SJSA1 (cell line): ENCODE results near the gene MGAT5. TPM values are rescaled to one million over a fixed set of nuclear protein-coding genes. Genes with fewer than 3 reads are reported as not detected.

Experiments
- DNase-seq, 2 experiments: peaks; one replicate each; pipeline ENCODE4 v3.0.0-alpha.2; 2015 to 2020; ENCODE audit warnings: low spot score in 2 of 2, low read depth in 1 of 2
- H3K27ac ChIP-seq: fragments of 250-450 bp; sonication (Bioruptor Pico); 2 replicates; pipeline ENCODE4 v1.5.1; 2020; ENCODE audit warnings: mild to moderate bottlenecking, moderate library complexity
- H3K27me3 ChIP-seq: fragments of 250-450 bp; sonication (Bioruptor Pico); replicated peaks from 2 replicates; pipeline ENCODE4 v1.5.1; 2020; ENCODE audit warnings: mild to moderate bottlenecking, moderate library complexity
- H3K36me3 ChIP-seq: fragments of 250-450 bp; sonication (Bioruptor Pico); 2 replicates; pipeline ENCODE4 v1.5.1; 2020; ENCODE audit warnings: mild to moderate bottlenecking
- H3K4me1 ChIP-seq: fragments of 250-450 bp; sonication (Bioruptor Pico); replicated peaks from 2 replicates; pipeline ENCODE4 v1.6.1; 2021; ENCODE audit warnings: mild to moderate bottlenecking
- H3K4me3 ChIP-seq: fragments of 250-450 bp; sonication (Bioruptor Pico); 2 replicates; pipeline ENCODE4 v1.5.1; 2020; ENCODE audit warnings: mild to moderate bottlenecking
- H3K9me3 ChIP-seq: fragments of 250-450 bp; sonication (Bioruptor Pico); replicated peaks from 2 replicates; pipeline ENCODE4 v1.5.1; 2020; ENCODE audit warnings: mild to moderate bottlenecking
- total RNA-seq: library from RNA; depleted of rRNA; stranded (reverse); fragments of >200 nt; shearing (Covaris generic); gene quantifications from 2 replicates; pipeline ENCODE4 v1.2.3, GENCODE V29; 2014

Gene MGAT5
- total RNA-seq, 1 experiment from 2014 or later = 30.4 TPM

DNA sequence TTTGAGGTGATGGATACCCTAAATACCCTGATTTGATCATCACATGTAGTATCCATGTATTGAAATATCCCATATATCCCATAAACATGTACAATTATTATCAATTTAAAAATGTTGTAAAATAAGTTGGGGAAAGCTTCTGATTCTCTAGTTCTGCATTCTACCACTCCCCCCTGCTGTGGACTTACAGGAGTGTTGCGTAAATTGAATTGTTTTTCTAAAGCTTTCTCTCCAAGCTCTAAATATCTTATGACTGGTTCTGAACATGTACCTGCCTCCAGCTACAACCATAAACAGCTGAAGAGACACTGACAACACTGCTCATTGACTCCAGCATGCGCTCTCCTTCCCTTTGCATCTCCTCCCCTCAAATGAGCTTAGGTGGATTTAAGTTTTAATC is 145.2 kb downstream of the MGAT5 start:
- no peaks in the 10 kb centered on the region for H3K36me3 ChIP-seq
- peak overlapping the region; percentile 29; the same call in 1 of the 2 replicates for H3K27ac ChIP-seq
- DNase-seq = no peak
- H3K4me1 ChIP-seq = peaks cover 17% of the 10 kb centered on the region
- H3K4me3 ChIP-seq = no peak overlapping the region
- no peaks in the 10 kb centered on the region for H3K9me3 ChIP-seq
- no peaks in the 10 kb centered on the region for H3K27me3 ChIP-seq

DNA sequence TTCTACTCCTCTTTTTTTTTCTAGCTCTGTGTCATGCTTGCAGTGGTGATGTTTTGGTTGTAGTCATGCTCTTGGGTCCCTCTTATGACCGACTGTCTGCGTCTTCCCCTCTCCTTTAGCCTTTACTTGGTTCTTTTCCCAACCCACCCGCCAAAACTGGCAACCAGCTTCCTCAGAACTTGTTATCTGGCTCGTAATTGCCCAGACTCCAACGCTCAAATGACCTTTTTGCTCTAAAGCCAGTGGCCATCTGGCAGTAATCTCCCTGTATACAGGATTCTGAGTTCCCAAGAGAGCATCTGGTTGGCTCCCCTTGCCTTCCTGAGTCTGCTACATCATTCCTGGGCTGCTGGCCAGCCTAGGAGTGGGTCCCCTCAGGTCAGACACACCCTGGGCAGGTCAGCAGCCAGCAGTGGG is 147.2 kb downstream of the MGAT5 start:
- DNase-seq = no peak
- Histone ChIP-seq H3K4me1 (peaks cover 17% of the 10 kb centered on the region), H3K27me3 (no peaks in the 10 kb centered on the region), H3K27ac (no peak overlapping the region), H3K9me3 (no peaks in the 10 kb centered on the region), H3K36me3 (no peaks in the 10 kb centered on the region), H3K4me3 (no peak overlapping the region)

DNA sequence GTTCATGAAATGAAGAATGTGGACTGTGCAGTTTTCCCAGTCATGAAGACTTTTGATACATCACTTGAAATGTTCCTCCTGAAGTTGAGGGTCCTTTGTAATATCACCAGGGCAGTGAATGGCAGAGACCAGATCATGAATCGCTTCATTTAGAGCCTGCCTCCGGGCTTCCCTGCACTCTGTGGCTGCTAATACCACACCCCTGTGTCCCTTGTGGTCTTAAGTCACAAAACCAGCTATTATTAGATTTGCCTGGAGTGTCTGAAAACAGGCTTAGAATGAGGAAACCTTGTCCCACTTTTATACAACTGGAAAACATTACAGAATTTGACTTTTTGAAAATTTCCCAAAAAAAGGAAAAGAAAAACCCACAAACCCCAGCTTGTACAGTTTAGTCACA is 147.9 kb downstream of the MGAT5 start:
- no peak for DNase-seq
- no peak overlapping the region for H3K4me3 ChIP-seq
- no peak overlapping the region for H3K27ac ChIP-seq
- peaks cover 17% of the 10 kb centered on the region for H3K4me1 ChIP-seq
- no peaks in the 10 kb centered on the region for H3K36me3 ChIP-seq
- no peaks in the 10 kb centered on the region for H3K27me3 ChIP-seq
- no peaks in the 10 kb centered on the region for H3K9me3 ChIP-seq

DNA sequence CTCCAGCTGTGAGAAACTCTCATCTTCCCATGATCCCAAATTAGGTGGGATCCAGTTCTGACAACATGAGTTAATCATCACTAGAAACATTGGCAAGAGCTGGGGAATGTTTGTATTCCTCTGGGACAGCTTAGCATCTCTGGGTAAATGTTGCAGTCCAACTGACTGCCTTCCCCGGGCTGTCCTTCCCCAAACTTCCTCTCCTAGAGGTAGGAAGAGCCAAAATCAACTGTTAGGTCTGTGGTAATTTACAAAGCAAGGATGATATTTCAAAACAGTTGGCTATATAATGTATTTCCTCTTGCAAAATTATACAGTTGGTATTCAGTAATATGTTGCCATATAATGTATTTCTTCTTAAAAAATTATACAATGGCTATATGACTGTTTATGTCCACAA is 148.5 kb downstream of the MGAT5 start:
- Histone ChIP-seq H3K4me3 (no peak overlapping the region), H3K9me3 (no peaks in the 10 kb centered on the region), H3K36me3 (no peaks in the 10 kb centered on the region), H3K4me1 (peaks cover 17% of the 10 kb centered on the region), H3K27ac (no peak overlapping the region), H3K27me3 (no peaks in the 10 kb centered on the region)
- DNase-seq = no peak

DNA sequence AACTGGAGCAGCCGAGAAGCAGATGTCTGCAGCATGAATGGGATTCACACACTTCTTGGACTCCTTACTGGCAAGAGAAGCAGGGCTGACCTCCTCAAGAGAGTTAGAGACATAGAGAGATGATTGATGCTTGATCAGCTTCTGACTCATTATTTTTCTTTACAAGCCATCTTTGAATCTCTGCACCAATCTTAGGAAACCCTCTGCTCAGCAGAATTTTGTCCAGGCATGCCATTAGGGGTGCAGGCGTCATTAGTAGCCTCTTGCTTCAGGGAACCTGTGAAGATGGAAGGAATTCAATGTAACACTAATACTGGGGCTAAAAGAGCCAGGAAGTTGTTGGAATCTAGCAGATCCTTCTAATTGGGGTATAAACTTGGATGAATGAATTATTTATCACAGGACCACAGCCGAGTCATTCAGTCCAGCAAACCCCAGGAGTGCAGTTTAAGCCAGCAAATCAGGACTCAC is 151.8 kb downstream of the MGAT5 start:
- no peak for DNase-seq
- Histone ChIP-seq H3K9me3 (no peaks in the 10 kb centered on the region), H3K27ac (no peak overlapping the region), H3K4me1 (peaks cover 17% of the 10 kb centered on the region), H3K36me3 (no peaks in the 10 kb centered on the region), H3K27me3 (no peaks in the 10 kb centered on the region), H3K4me3 (no peak overlapping the region)

DNA sequence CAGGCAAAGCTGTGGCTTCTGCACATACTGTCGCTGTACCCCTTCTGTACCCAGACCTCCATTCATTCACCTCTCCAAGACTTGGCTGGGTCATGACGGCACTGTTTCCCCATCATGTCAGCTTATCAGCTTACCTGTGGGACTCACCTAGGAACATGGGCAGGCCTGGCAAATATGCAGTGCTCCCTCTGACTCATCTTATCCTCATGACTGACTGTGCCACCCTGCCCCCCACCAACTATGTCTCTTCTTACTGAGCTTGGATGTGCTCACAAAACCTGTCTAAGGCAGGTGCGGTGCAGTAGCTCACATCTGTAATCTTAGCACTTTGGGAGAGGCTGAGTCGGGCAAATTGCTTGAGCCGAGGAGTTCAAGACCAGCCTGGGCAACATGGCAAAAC is 152.4 kb downstream of the MGAT5 start:
- no peak overlapping the region for H3K27ac ChIP-seq
- H3K27me3 ChIP-seq = no peaks in the 10 kb centered on the region
- H3K36me3 ChIP-seq = no peaks in the 10 kb centered on the region
- DNase-seq = no peak
- no peak overlapping the region for H3K4me3 ChIP-seq
- H3K9me3 ChIP-seq = no peaks in the 10 kb centered on the region
- peaks cover 17% of the 10 kb centered on the region for H3K4me1 ChIP-seq

DNA sequence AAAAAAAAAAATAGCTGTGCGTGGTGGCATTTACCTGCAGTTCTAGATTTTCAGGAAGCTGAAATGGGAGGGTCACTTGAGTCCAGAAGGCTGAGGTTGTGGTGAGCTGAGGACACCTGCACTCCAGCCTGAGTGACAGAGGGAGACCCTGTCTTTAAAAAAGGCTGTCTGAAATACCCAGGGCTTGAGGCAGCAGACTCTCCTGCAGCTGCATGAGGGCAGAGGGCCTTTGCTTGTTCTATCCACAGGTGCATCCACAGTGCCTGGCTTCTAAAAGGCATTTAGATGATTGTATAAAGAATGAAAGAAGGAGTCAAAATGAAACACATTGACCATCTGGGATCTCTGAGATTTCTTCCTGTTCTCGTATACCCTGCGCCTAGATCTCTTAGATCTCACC is 152.9 kb downstream of the MGAT5 start:
- Histone ChIP-seq H3K27me3 (no peaks in the 10 kb centered on the region), H3K4me1 (peaks cover 19% of the 10 kb centered on the region), H3K27ac (no peak overlapping the region), H3K4me3 (no peak overlapping the region), H3K9me3 (no peaks in the 10 kb centered on the region), H3K36me3 (no peaks in the 10 kb centered on the region)
- DNase-seq = no peak

DNA sequence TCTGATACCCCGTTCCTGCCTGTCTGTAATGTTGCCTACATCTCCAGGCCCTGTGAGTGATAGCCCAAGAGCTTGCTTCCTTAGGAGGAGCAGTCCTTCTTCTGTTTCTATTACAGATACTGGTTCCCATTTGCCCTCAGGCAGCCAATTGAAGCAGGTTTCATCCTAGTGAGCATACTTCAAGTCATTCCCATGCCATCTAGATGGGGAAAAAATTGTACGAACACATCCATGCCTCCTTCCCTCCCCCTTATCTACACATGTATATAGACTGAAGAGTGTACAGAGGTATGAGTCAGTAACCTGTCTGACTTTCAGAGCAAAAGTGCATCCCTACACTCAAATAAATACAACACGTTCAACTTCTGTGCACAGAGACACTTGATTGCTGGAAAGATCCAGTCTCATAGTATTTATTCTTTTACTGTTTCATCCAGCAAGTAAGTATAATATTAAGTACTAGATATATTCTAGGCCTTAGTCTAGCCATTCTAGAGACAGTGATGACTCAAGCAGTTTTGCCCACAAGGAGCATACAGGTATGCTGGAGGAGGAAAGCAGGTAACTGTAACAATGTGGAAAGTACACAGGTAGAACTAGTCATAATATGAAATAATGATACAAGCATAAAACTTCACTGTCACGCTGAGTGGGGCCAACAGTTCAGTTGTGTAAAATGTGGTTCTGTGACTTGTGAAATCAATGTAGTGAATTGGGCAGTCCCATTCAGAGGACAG is 153.4 kb downstream of the MGAT5 start:
- H3K27ac ChIP-seq = no peak overlapping the region
- no peak for DNase-seq
- H3K9me3 ChIP-seq = no peaks in the 10 kb centered on the region
- no peaks in the 10 kb centered on the region for H3K27me3 ChIP-seq
- no peaks in the 10 kb centered on the region for H3K36me3 ChIP-seq
- peaks cover 21% of the 10 kb centered on the region for H3K4me1 ChIP-seq
- H3K4me3 ChIP-seq = no peak overlapping the region

DNA sequence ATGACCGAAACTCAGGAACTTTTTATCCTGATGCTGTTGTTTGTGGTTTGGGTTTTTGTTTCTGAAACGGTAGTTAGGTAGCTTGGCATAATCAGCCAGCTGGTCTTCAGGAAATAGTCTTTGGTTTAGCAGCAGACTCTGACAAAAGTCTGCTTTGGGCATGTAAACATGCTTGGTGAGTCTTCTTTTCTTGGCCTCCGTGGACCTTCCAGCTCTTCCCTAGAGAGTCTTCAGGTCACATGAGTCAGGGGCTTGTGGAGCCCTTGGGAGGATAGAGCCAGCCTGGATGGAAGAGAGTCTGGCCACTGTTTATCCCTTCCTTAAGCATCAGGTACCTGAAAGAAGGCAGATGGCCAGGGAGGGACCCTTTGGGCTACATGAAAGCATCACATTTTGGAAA is 154.5 kb downstream of the MGAT5 start:
- Histone ChIP-seq H3K27me3 (no peaks in the 10 kb centered on the region), H3K36me3 (no peaks in the 10 kb centered on the region), H3K9me3 (no peaks in the 10 kb centered on the region), H3K4me1 (peaks cover 21% of the 10 kb centered on the region), H3K4me3 (no peak overlapping the region), H3K27ac (peak overlapping the region; percentile 14; the same call in 1 of the 2 replicates)
- DNase-seq = peak; percentile 47 to 51

DNA sequence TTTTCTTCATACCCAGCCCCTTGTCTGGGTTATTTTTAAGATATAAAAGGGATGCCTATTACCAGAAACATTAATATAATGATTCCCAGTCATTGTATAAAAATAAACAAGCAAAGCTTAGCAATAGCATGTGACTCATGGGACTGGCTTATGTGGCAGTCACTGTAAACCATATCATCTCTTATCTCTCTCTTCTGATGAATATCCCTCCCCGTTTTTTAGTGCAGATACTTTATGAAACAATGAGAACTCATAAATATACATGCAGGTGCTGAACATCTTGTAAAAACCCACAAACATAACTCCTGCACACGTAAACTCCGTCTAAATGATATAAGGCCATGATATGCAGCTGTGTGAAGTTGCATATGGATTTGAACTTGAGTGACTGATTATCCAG is 154.9 kb downstream of the MGAT5 start:
- Histone ChIP-seq H3K4me3 (no peak overlapping the region), H3K36me3 (no peaks in the 10 kb centered on the region), H3K4me1 (peaks cover 21% of the 10 kb centered on the region), H3K9me3 (no peaks in the 10 kb centered on the region), H3K27ac (peak overlapping the region; percentile 14; the same call in 1 of the 2 replicates), H3K27me3 (no peaks in the 10 kb centered on the region)
- peak in 1 of 2 experiments; percentile 57 for DNase-seq

DNA sequence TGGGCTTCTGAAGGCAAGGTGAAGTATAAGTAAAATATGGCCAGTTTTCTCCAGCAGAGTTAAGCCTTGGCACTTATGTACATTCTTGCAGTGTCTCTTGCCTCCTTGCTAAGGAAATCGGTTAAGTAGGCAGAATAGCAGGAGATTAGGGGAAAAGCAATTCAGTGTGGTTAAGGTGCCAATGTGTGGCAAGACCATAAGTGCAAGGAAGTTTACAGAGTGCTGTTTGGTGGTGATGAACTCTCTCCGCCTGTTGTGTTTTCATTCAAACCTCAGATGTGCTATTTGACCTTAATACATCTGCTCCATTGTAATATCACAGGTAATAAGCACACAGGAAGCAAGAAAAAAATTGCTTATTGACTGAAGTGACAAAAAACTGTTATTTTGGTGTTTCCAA is 156.1 kb downstream of the MGAT5 start:
- no peak for DNase-seq
- H3K4me1 ChIP-seq = peaks cover 21% of the 10 kb centered on the region
- no peak overlapping the region for H3K27ac ChIP-seq
- no peak overlapping the region for H3K4me3 ChIP-seq
- H3K36me3 ChIP-seq = no peaks in the 10 kb centered on the region
- no peaks in the 10 kb centered on the region for H3K9me3 ChIP-seq
- no peaks in the 10 kb centered on the region for H3K27me3 ChIP-seq

DNA sequence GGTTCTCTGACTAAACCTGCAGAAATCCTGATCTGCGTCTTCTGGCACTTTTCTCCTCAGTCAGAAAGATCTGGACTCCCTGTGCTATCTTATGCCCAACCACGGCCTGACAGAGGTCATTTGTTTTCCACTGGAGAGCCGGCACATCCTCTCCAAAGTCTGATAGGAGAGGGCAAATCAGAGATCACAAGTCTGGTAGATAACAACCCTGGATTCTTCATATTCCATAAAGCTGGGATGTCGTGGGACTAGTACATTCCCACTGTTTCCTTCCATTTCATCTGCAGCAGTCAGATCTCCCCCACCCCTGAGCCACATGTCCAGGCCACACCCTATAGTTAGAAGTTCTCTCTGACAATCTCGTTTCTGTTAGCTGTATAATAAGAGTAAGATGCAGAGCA is 157.0 kb downstream of the MGAT5 start:
- H3K4me1 ChIP-seq = peaks cover 21% of the 10 kb centered on the region
- no peak overlapping the region for H3K4me3 ChIP-seq
- DNase-seq = no peak
- no peaks in the 10 kb centered on the region for H3K9me3 ChIP-seq
- H3K27ac ChIP-seq = no peak overlapping the region
- H3K36me3 ChIP-seq = no peaks in the 10 kb centered on the region
- H3K27me3 ChIP-seq = no peaks in the 10 kb centered on the region

DNA sequence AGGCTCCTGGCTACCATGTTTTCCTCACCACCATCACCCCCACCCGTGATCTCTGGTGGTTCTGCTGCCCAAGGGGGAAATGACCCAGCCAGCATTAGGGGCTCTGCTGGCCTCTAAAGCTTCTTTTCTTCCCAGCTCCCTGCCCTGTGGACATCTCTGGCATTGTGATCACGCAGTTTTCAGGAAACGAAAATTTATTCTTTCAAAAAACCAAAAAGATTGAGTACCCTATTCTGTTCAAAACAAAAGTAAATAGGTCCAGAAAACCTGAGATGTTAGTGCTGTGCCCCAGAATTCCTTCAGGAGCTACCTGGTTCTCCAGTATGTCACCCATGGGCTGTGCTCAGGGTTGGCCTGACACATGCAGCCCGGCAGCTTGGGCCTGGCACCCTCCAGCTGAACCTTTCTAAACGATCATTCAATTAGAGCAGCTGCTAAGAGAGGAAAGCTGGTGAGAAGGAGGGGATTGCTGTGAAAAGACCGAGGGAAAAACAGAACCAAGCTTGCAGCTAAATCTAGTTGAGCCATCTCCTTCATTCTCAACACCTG is 157.5 kb downstream of the MGAT5 start:
- H3K27ac ChIP-seq = no peak overlapping the region
- H3K4me1 ChIP-seq = peaks cover 21% of the 10 kb centered on the region
- no peaks in the 10 kb centered on the region for H3K36me3 ChIP-seq

DNA sequence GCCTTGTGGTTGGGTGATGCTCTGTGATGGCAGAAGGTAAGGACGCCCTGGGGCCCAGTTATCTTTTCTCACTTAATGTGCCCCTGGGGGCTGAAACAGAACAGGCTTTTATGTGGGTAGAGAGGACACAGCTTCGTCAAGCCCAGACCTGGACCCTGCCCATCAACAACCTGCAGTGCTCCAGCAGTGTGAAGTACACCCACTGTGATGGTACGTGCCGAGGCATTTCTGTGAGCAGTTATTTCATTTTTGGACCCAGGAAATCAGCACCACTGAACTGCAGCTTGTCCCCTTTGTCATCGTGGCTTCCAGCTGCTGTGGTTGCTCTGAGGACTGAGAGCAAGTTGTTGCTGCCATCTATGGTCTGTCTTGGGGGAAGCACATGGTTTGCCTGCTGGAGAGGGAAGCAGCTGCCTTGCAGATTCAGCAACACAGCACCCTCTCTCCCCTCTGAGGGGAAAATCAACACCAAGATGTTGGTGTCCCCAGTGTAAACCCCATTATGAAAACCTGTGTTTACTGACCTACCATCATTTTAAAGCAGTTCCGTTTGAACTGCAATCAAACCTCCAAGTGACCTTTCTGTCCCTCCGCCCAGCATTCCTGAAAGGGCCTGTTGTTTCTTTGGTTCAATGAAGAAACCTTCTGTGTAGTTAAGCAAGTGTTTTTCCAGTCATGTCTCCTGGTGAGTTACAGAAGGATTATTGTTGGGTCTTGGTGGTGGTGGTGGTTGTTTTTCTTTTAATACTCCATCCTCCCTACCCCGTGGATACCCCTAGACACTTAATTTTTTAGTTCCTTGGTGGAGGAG is 158.2 kb downstream of the MGAT5 start:
- Histone ChIP-seq H3K4me1 (peaks cover 21% of the 10 kb centered on the region), H3K27me3 (no peaks in the 10 kb centered on the region), H3K27ac (no peak overlapping the region), H3K9me3 (no peaks in the 10 kb centered on the region), H3K36me3 (no peaks in the 10 kb centered on the region), H3K4me3 (no peak overlapping the region)
- peak; percentile 52 to 67 for DNase-seq

More for the DNA sequence above, 157.5 kb downstream of the MGAT5 start:
- Histone ChIP-seq H3K9me3 (no peaks in the 10 kb centered on the region), H3K4me3 (no peak overlapping the region), H3K27me3 (no peaks in the 10 kb centered on the region)
- DNase-seq = no peak
